ENCODE results near the gene TMEM11. TPM values are rescaled to one million over a fixed set of nuclear protein-coding genes. Genes with fewer than 3 reads are reported as not detected.

Gene TMEM11
- 29.9 and 33.9 TPM in 2 replicates for total RNA-seq (2014; rRNA removed; shearing (Covaris generic))

- peak; percentile 93 for DNase-seq (ENCODE audit: low read depth)
Measured at GRCh38 chr17:21214015-21214776, at the start of gene TMEM11. TSS of gene TMEM11 (minus strand) at chr17:21214161. CDS start at chr17:21214152, 9 bp downstream.

GRCh38 chr17:21263376-21263775 lies 49.4 kb upstream of the TMEM11 start:
- peak; percentile 50 for DNase-seq (ENCODE audit: low read depth)

GRCh38 chr17:21262259-21262993 lies 48.5 kb upstream of the TMEM11 start:
- DNase-seq (ENCODE audit: low read depth): no peak

GRCh38 chr17:21258593-21258992 lies 44.6 kb upstream of the TMEM11 start:
- no peak for DNase-seq (ENCODE audit: low read depth)

GRCh38 chr17:21253646-21254441 lies 39.9 kb upstream of the TMEM11 start:
- DNase-seq (ENCODE audit: low read depth): no peak

- DNase-seq (ENCODE audit: low read depth): peak; percentile 76
Measured at GRCh38 chr17:21252796-21253645, 39.1 kb upstream of the TMEM11 start, which contains the start of gene NATD1. TSS of gene NATD1 (minus strand) at chr17:21253410. CDS start at chr17:21253264, 146 bp downstream.

- DNase-seq (ENCODE audit: low read depth): no peak
Measured at GRCh38 chr17:21252289-21252795, 38.4 kb upstream of the TMEM11 start.

GRCh38 chr17:21251337-21252010 lies 37.5 kb upstream of the TMEM11 start:
- DNase-seq (ENCODE audit: low read depth): no peak

GRCh38 chr17:21250854-21251253 lies 36.9 kb upstream of the TMEM11 start:
- DNase-seq (ENCODE audit: low read depth): peak; percentile 34

- no peak for DNase-seq (ENCODE audit: low read depth)
Measured at GRCh38 chr17:21249920-21250703, 36.2 kb upstream of the TMEM11 start.

- DNase-seq (ENCODE audit: low read depth): no peak
Measured at GRCh38 chr17:21249086-21249795, 35.3 kb upstream of the TMEM11 start.

GRCh38 chr17:21248500-21248899 lies 34.5 kb upstream of the TMEM11 start:
- no peak for DNase-seq (ENCODE audit: low read depth)

- DNase-seq (ENCODE audit: low read depth): no peak
Measured at GRCh38 chr17:21247552-21248258, 33.7 kb upstream of the TMEM11 start.

GRCh38 chr17:21246698-21247097 lies 32.7 kb upstream of the TMEM11 start:
- DNase-seq (ENCODE audit: low read depth): no peak

GRCh38 chr17:21245639-21246084 lies 31.7 kb upstream of the TMEM11 start:
- no peak for DNase-seq (ENCODE audit: low read depth)

GRCh38 chr17:21243516-21244303 lies 29.7 kb upstream of the TMEM11 start:
- DNase-seq (ENCODE audit: low read depth): no peak

- DNase-seq (ENCODE audit: low read depth): no peak
Measured at GRCh38 chr17:21242780-21243515, 29.0 kb upstream of the TMEM11 start.
